HG02938 (cell line): ENCODE measurements around the gene WRAP53.

Source experiments
- ATAC-seq: cut with Tn5 transposase; IDR thresholded peaks from one replicate; pipeline ENCODE4 v1.9.1; 2021; ENCODE audit warnings: mild to moderate bottlenecking, moderate library complexity; ENCODE audit not compliant: unreplicated experiment

WRAP53 gene

GRCh38 chr17:7707858-7708750 lies 19.8 kb downstream of the WRAP53 start:
- no peak for ATAC-seq

- no peak for ATAC-seq
Observed at GRCh38 chr17:7709031-7709430, 20.8 kb downstream of the WRAP53 start.

GRCh38 chr17:7710301-7710700 lies 22.0 kb downstream of the WRAP53 start:
- no peak for ATAC-seq

GRCh38 chr17:7711051-7711755 lies 22.9 kb downstream of the WRAP53 start:
- ATAC-seq: no peak

GRCh38 chr17:7712111-7712771 lies 24.0 kb downstream of the WRAP53 start:
- no peak for ATAC-seq

- no peak for ATAC-seq
Observed at GRCh38 chr17:7713782-7714181, 25.5 kb downstream of the WRAP53 start.

- ATAC-seq: no peak
Observed at GRCh38 chr17:7714721-7715594, 26.7 kb downstream of the WRAP53 start.

- no peak for ATAC-seq
Observed at GRCh38 chr17:7715936-7716886, 27.9 kb downstream of the WRAP53 start.

- ATAC-seq: no peak
Observed at GRCh38 chr17:7716901-7717755, 28.9 kb downstream of the WRAP53 start, which contains the start of gene DNAH2. Gene DNAH2 (plus strand): TSS chr17:7717744. CDS start chr17:7719735, 1,991 bp downstream.

GRCh38 chr17:7717756-7718350 lies 29.6 kb downstream of the WRAP53 start:
- ATAC-seq: no peak

GRCh38 chr17:7719661-7720060 lies 31.4 kb downstream of the WRAP53 start:
- no peak for ATAC-seq

GRCh38 chr17:7720125-7720524 lies 31.8 kb downstream of the WRAP53 start:
- no peak for ATAC-seq

- ATAC-seq: no peak
Observed at GRCh38 chr17:7721612-7722011, 33.3 kb downstream of the WRAP53 start.

- no peak for ATAC-seq
Observed at GRCh38 chr17:7727886-7728285, 39.6 kb downstream of the WRAP53 start.

GRCh38 chr17:7729816-7730215 lies 41.5 kb downstream of the WRAP53 start:
- ATAC-seq: no peak

GRCh38 chr17:7732981-7733539 lies 44.8 kb downstream of the WRAP53 start:
- no peak for ATAC-seq

GRCh38 chr17:7737601-7738000 lies 49.3 kb downstream of the WRAP53 start:
- ATAC-seq: no peak

GRCh38 chr17:7739746-7740145 lies 51.5 kb downstream of the WRAP53 start:
- ATAC-seq: no peak
